HG03159 (cell line): Measurements from ENCODE around the gene C11orf16.
"Not testable (repeated sequence)": the region's sequence is repeated elsewhere in the genome, so short reads cannot be mapped to it uniquely, and the experiment has no call there.

Experiments used
- ATAC-seq: cut with Tn5 transposase; IDR thresholded peaks from one replicate; pipeline ENCODE4 v1.9.1; 2021; ENCODE audit warnings: mild to moderate bottlenecking, moderate library complexity; ENCODE audit not compliant: unreplicated experiment

C11orf16 gene

GRCh38 chr11:8899119-8899753, 33.5 kb downstream of the C11orf16 start:
- no peak for ATAC-seq

- ATAC-seq, result not testable (repeated sequence)
These were observed 41.6 kb downstream of the C11orf16 start for GRCh38 chr11:8891185-8891584.

- no peak for ATAC-seq
These were observed 46.4 kb downstream of the C11orf16 start for GRCh38 chr11:8886322-8886721.

GRCh38 chr11:8881585-8881984, 51.2 kb downstream of the C11orf16 start:
- ATAC-seq, result not testable (repeated sequence)

- ATAC-seq, result no peak
These were observed 54.0 kb downstream of the C11orf16 start for GRCh38 chr11:8878771-8879170.

GRCh38 chr11:8873741-8874405, 58.9 kb downstream of the C11orf16 start:
- ATAC-seq, result no peak

- ATAC-seq, result no peak
These were observed 60.8 kb downstream of the C11orf16 start for GRCh38 chr11:8871962-8872361.

GRCh38 chr11:8871171-8871775, 61.5 kb downstream of the C11orf16 start:
- ATAC-seq, result no peak

GRCh38 chr11:8870411-8871170, 62.2 kb downstream of the C11orf16 start:
- ATAC-seq, result no peak
